Transverse colon (tissue), 4 donors: ENCODE measurements around the gene CYBB. TPM values are rescaled to one million over a fixed set of nuclear protein-coding genes. Genes with fewer than 3 reads are reported as not detected.

ENCODE experiments used
- DNase-seq: peaks from one replicate; pipeline ENCODE4 v3.0.0-alpha.2; 2019
- H3K27ac ChIP-seq, 4 donors: fragments of 200-600 bp; sonication (generic); 2 replicates each; pipeline ENCODE4 v1.5.1; 2016 to 2018; ENCODE audit warnings: inconsistent platforms in 4 of 4
- H3K27me3 ChIP-seq: fragments of 200-600 bp; sonication (generic); 2 replicates; pipeline ENCODE4 v1.5.1; 2017; ENCODE audit warnings: inconsistent platforms
- H3K36me3 ChIP-seq, 4 donors: fragments of 200-600 bp; sonication (generic); 2 replicates each; pipeline ENCODE4 v1.5.1; 2017 to 2019; ENCODE audit warnings: inconsistent platforms in 4 of 4
- H3K4me1 ChIP-seq, 4 donors: fragments of 200-600 bp; sonication (generic); 2 replicates each; pipeline ENCODE4 v1.5.1; 2017 to 2020; ENCODE audit warnings: inconsistent platforms in 4 of 4
- H3K4me3 ChIP-seq, 4 donors: fragments of 200-600 bp; sonication (generic); 1 replicate in 1 of 4; 2 replicates in 3 of 4; pipeline versions ENCODE4 v1.5.1 to v1.6.1; 2017 to 2019; ENCODE audit warnings: inconsistent platforms in 4 of 4
- H3K9me3 ChIP-seq, 2 donors: fragments of 200-600 bp; sonication (generic); 2 replicates each; pipeline ENCODE4 v1.5.1; 2017 to 2019; ENCODE audit warnings: inconsistent platforms in 2 of 2
- EP300 ChIP-seq: sonication (generic); formaldehyde crosslinking; IDR thresholded peaks from one replicate; pipeline ENCODE4 v1.6.1; 2017; ENCODE audit warnings: antibody characterized with exemption, low read depth
- POLR2A ChIP-seq: fragments of 450-650 bp; IDR thresholded peaks from one replicate; pipeline ENCODE4 v1.6.1; 2016; ENCODE audit warnings: antibody characterized with exemption, mild to moderate bottlenecking, moderate library complexity
- POLR2AphosphoS5 ChIP-seq, 3 donors: sonication (generic); formaldehyde crosslinking; IDR thresholded peaks; one replicate each; pipeline ENCODE4 v1.6.1; 2016; ENCODE audit warnings: antibody characterized with exemption in 3 of 3
- WGBS, 2 donors: methylation state at CpG; one replicate each; pipeline ENCODE4 v1.1.5; 2018; ENCODE audit warnings: low coverage in 1 of 2; 5-methylcytosine and 5-hydroxymethylcytosine counted together
- in situ Hi-C, 4 donors: fragments of 200-750 bp; cut with MboI; loops; one replicate each; pipeline versions ENCODE4 v1.15.0 to v1.15.1; 2017; ENCODE audit warnings: low sequenced_read_pairs in 3 of 4, low pct_ligation_motif_present in 1 of 4, low pct_unique_long_range_greater_than_20kb in 1 of 4
- intact Hi-C: fragments of 100-400 bp; cut with DNase I; formaldehyde crosslinking; loops from one replicate; pipeline ENCODE4 v1.15.1; 2023; ENCODE audit warnings: low total_unique reads
- total RNA-seq, 4 donors: library from RNA; depleted of rRNA; stranded (reverse); fragments of >200 nt; gene quantifications; one replicate each; pipeline ENCODE4 v1.1.0, GENCODE V29; 2016
- TF ChIP-seq, protein P1 (sequence below), 5 experiments: fragments of 200-600 bp in 3 of 5; fragments of 450-650 bp in 2 of 5; sonication (generic) in 3 of 5; IDR thresholded peaks; 1 replicate in 2 of 5; 2 replicates in 3 of 5; pipeline ENCODE4 v1.5.1; 2016 to 2017; ENCODE audit warnings: antibody characterized with exemption in 5 of 5, inconsistent platforms in 3 of 5, mild to moderate bottlenecking in 2 of 5, moderate library complexity in 1 of 5

Gene CYBB
- total RNA-seq, 4 donors from 2014 or later: 3.8 to 21.7 (median 14.9) TPM

DNA sequence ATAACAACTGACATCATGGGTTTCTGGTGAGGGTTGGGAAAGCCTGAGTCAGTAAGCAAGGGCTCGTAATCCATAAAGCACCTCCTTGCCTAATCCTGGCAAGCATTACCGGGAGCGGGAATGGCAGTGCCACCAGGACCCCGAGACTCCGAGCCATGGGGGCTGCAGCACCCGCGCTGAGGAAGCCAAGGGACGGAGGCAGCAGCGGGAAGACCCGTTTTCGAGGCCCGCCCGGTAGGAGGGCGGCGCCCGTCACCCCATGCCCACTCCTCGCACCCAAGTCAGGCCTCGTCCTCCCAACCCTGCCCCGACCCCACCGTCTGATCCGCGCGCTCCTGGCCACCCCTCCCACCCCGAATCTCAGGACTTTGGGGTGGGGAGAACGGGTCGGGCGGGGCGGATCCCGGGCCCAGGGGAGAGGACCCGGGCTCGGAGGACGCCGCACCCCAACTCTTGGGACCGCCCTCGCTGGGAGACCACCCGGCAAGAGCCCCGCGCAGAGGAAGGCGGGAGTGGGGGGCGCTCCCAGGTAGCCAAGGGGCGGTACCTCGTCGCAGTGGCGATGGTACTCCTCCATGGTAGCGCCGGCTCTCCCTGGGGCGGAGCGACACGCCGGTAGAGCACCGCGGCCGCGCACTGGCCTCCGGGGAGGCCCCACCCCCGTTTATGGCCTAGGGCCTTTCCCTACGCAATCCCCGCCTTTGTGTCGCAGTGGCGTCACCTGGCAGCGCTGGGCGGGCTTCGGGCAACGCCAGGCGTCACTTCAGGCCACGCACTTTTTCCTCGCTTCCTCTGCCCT, 67.3 kb downstream of the CYBB start, which contains the start of gene DYNLT3:
Gene DYNLT3 (minus strand): TSS at position 638 of the 799 bp plus-strand sequence. CDS start 61 bp downstream, at position 577.
- Histone ChIP-seq H3K36me3 (no peaks in the 10 kb centered on the region), H3K27me3 (no peaks in the 10 kb centered on the region), H3K4me3 (peak within 1 kb of the TSS; percentile 39 to 91 (median 66)), H3K4me1 (peaks cover 0 to 3% (median 0%) of the 10 kb centered on the region in 4 donors), H3K27ac (peak within 1 kb of the TSS; percentile 82 to 91 (median 88)), H3K9me3 (no peaks in the 10 kb centered on the region)
- intact Hi-C loops: no loop called here
- in situ Hi-C loops: no loop called here
- TF ChIP-seq POLR2AphosphoS5 (IDR thresholded peaks at IDR 0.05): peak; percentile 85 to 92 (median 87)
- no peak for TF ChIP-seq EP300
- TF ChIP-seq, protein P1, sequence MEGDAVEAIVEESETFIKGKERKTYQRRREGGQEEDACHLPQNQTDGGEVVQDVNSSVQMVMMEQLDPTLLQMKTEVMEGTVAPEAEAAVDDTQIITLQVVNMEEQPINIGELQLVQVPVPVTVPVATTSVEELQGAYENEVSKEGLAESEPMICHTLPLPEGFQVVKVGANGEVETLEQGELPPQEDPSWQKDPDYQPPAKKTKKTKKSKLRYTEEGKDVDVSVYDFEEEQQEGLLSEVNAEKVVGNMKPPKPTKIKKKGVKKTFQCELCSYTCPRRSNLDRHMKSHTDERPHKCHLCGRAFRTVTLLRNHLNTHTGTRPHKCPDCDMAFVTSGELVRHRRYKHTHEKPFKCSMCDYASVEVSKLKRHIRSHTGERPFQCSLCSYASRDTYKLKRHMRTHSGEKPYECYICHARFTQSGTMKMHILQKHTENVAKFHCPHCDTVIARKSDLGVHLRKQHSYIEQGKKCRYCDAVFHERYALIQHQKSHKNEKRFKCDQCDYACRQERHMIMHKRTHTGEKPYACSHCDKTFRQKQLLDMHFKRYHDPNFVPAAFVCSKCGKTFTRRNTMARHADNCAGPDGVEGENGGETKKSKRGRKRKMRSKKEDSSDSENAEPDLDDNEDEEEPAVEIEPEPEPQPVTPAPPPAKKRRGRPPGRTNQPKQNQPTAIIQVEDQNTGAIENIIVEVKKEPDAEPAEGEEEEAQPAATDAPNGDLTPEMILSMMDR (IDR thresholded peaks at IDR 0.05): no peak
- TF ChIP-seq POLR2A: peak; percentile 83
- DNase-seq: peak; percentile 90
- WGBS, 2 donors: 52% methylated on average over 36 of the region's 67 CpGs; no CpG with 5 or more reads in 1 of the 2 donors

DNA sequence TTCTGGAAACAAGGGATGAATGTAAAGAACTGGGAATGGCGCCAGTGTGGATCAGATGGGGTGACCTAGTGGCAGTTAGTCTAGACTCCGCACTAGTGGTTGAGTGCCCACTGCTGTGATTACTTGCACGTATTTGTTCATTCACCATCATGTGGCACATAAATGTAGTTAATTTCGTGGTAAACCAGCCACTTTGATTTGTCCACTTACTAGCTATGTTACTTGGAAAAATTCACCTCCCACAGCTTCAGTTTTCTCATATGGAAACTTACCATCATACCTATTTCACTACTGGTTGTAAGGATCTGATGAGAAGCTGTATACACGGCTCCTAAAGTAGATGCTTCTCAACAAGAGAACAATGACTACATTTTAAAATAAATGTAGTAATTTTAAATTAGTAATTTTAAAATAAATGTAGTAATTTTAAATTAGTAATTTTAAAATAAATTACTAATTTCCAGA, 67.9 kb downstream of the CYBB start:
- 44% methylated on average over 5 of the region's 5 CpGs; no CpG with 5 or more reads in 1 of the 2 donors for WGBS, 2 donors
- intact Hi-C loops (no loop called here), in situ Hi-C loops (no loop called here)
- no peak for TF ChIP-seq EP300
- no peak for TF ChIP-seq POLR2A
- TF ChIP-seq, protein P1 (IDR thresholded peaks at IDR 0.05): no peak
- no peak for TF ChIP-seq POLR2AphosphoS5 (IDR thresholded peaks at IDR 0.05)
- H3K4me3 ChIP-seq: peak overlapping the region in 3 of 4 donors; percentile 63 to 91 (median 69)
- no peaks in the 10 kb centered on the region for H3K27me3 ChIP-seq
- no peak for DNase-seq
- H3K27ac ChIP-seq: peak overlapping the region; percentile 82 to 91 (median 88)
- H3K4me1 ChIP-seq: peaks cover 0 to 3% (median 0%) of the 10 kb centered on the region in 4 donors
- no peaks in the 10 kb centered on the region for H3K9me3 ChIP-seq
- no peaks in the 10 kb centered on the region for H3K36me3 ChIP-seq

DNA sequence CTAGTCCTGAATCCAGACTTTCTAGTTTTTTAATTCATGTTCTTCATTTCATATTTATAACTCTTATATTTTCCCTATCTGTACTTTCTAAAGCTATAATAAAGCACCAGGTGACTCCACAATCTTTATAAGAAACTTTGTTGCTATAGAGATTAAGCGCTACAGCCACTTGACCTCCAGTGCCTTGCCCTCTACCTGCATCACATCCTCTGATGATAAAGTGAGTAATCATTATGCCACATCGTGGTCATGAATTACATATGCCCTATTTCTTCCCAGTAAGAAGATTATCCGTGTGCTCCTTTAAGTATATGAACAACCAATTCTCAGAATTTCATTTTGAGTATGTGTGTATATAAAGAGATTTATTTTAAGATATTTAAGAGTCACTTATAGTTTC, 74.3 kb downstream of the CYBB start:
- H3K27me3 ChIP-seq: no peaks in the 10 kb centered on the region
- H3K9me3 ChIP-seq: no peaks in the 10 kb centered on the region
- in situ Hi-C loops: no loop called here
- DNase-seq: no peak
- TF ChIP-seq POLR2A (no peak), EP300 (no peak), POLR2AphosphoS5 (IDR thresholded peaks at IDR 0.05) (no peak)
- TF ChIP-seq, protein P1 (IDR thresholded peaks at IDR 0.05): no peak
- intact Hi-C loops: no loop called here
- WGBS, 2 donors: 57 to 67% methylated on average over 3 of the region's 3 CpGs
- no peak overlapping the region for H3K4me3 ChIP-seq
- H3K36me3 ChIP-seq: no peaks in the 10 kb centered on the region
- no peak overlapping the region for H3K27ac ChIP-seq
- no peaks in the 10 kb centered on the region for H3K4me1 ChIP-seq

DNA sequence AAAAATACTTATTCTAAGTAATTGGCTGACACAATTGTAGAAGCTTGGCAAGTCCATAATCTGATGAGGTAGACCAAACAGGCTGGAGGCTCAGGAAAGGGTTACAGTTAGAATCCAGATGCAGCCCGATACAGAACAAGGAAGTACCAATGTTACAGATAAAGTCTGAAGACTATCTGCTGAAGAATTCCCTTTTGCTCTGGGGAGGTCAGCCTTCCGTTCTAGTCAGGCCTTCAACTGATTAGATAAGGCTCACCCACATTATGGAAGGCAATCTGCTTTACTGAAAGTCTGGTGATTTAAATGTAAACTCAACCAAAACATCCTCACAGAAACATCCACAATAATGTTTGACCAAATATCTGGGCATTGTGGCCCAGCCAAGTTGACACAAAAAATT, 74.9 kb downstream of the CYBB start:
- TF ChIP-seq POLR2AphosphoS5 (IDR thresholded peaks at IDR 0.05): no peak
- TF ChIP-seq POLR2A: no peak
- TF ChIP-seq, protein P1 (IDR thresholded peaks at IDR 0.05): no peak
- no peak for TF ChIP-seq EP300
- Histone ChIP-seq H3K36me3 (no peaks in the 10 kb centered on the region), H3K4me1 (no peaks in the 10 kb centered on the region), H3K27me3 (no peaks in the 10 kb centered on the region), H3K27ac (no peak overlapping the region), H3K9me3 (no peaks in the 10 kb centered on the region), H3K4me3 (no peak overlapping the region)
- 50% methylated on average over 2 of the region's 2 CpGs; no CpG with 5 or more reads in 1 of the 2 donors for WGBS, 2 donors
- intact Hi-C loops (no loop called here), in situ Hi-C loops (no loop called here)
- no peak for DNase-seq
